ENCODE data around the gene IL1RAPL1.

The IL1RAPL1 gene

GRCh38 chrX:29834311-29834710, 1247.1 kb downstream of the IL1RAPL1 start:
- no peak for DNase-seq

GRCh38 chrX:29834764-29835163, 1247.5 kb downstream of the IL1RAPL1 start:
- no peak for DNase-seq

- no peak for DNase-seq
Measured at GRCh38 chrX:29841750-29842149, 1254.5 kb downstream of the IL1RAPL1 start.

GRCh38 chrX:29842552-29842951, 1255.3 kb downstream of the IL1RAPL1 start:
- no peak for DNase-seq

GRCh38 chrX:29851857-29852605, 1264.8 kb downstream of the IL1RAPL1 start:
- DNase-seq: no peak

- no peak for DNase-seq
Measured at GRCh38 chrX:29852767-29853166, 1265.5 kb downstream of the IL1RAPL1 start.

GRCh38 chrX:29858714-29859113, 1271.5 kb downstream of the IL1RAPL1 start:
- DNase-seq: no peak

GRCh38 chrX:29862126-29862677, 1275.0 kb downstream of the IL1RAPL1 start:
- no peak for DNase-seq

- DNase-seq: no peak
Measured at GRCh38 chrX:29867971-29868370, 1280.7 kb downstream of the IL1RAPL1 start.

GRCh38 chrX:29869837-29870236, 1282.6 kb downstream of the IL1RAPL1 start:
- no peak for DNase-seq

GRCh38 chrX:29870608-29871007, 1283.4 kb downstream of the IL1RAPL1 start:
- DNase-seq: no peak

GRCh38 chrX:29872831-29873230, 1285.6 kb downstream of the IL1RAPL1 start:
- no peak for DNase-seq

GRCh38 chrX:29876733-29877132, 1289.5 kb downstream of the IL1RAPL1 start:
- no peak for DNase-seq

- DNase-seq: no peak
Measured at GRCh38 chrX:29880977-29881376, 1293.7 kb downstream of the IL1RAPL1 start.

- no peak for DNase-seq
Measured at GRCh38 chrX:29890004-29890403, 1302.8 kb downstream of the IL1RAPL1 start.

GRCh38 chrX:29890646-29891200, 1303.5 kb downstream of the IL1RAPL1 start:
- no peak for DNase-seq

GRCh38 chrX:29902004-29902403, 1314.8 kb downstream of the IL1RAPL1 start:
- no peak for DNase-seq

GRCh38 chrX:29903360-29903759, 1316.1 kb downstream of the IL1RAPL1 start:
- no peak for DNase-seq

GRCh38 chrX:29911673-29912072, 1324.4 kb downstream of the IL1RAPL1 start:
- DNase-seq: no peak

- DNase-seq: no peak
Measured at GRCh38 chrX:29913647-29914046, 1326.4 kb downstream of the IL1RAPL1 start.

GRCh38 chrX:29922607-29923006, 1335.4 kb downstream of the IL1RAPL1 start:
- no peak for DNase-seq

GRCh38 chrX:29926056-29926455, 1338.8 kb downstream of the IL1RAPL1 start:
- no peak for DNase-seq

- DNase-seq: no peak
Measured at GRCh38 chrX:29926659-29927058, 1339.4 kb downstream of the IL1RAPL1 start.

- DNase-seq: no peak
Measured at GRCh38 chrX:29935455-29935854, 1348.2 kb downstream of the IL1RAPL1 start.

GRCh38 chrX:29940750-29941149, 1353.5 kb downstream of the IL1RAPL1 start:
- DNase-seq: no peak
